Measurements from ENCODE around the gene AOC2. TPM values are rescaled to one million over a fixed set of nuclear protein-coding genes. Genes with fewer than 3 reads are reported as not detected.

The AOC2 gene
- polyA plus RNA-seq, 1 experiment: 0.16 TPM

DNA sequence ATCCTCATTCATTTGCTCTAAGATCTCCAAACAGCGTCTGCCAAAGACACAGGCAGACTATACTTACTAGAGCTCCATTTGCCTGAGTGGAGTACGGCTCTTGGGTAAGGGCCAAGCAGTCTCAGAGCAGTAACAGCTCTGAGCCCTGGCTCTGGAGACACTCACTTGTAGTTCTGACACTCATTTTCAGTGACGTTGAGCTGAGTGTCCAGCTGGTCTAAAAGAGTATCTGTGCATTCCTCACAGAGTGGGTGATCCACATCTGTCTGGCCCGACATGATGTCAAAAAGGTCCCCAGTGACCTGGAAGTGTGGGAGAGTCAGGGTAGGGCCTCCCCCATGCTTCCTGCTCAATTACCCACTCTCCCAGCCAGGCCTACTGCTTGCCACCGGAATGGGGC lies 26.0 kb upstream of the AOC2 start:
- ChIA-PET CTCF (interaction anchor here (1.0 to 3.4 kb wide), 8 partner anchors 9 to 120 kb away, joined by 3 to 15 read pairs (median 4); partner anchors contain the start of genes CNTD1, COA3 and PSME3), POLR2A (interaction anchor here (1.3 kb wide), 1 partner anchor 45 kb away, joined by 3 read pairs; the partner anchor contains the start of gene VPS25)
- Histone ChIP-seq H3K9me3 (ENCODE audit: control insufficient read depth, insufficient read depth, low read length) (no peaks in the 10 kb centered on the region), H3K27me3 (ENCODE audit: control insufficient read depth, insufficient read depth, low read length) (no peaks in the 10 kb centered on the region), H3K4me3 (ENCODE audit: low read depth, low read length) (no peak overlapping the region), H3K27ac (ENCODE audit: low read depth, low read length) (no peak overlapping the region)
- no peak for DNase-seq (ENCODE audit: low read depth, low spot score)
- TF ChIP-seq, protein P1, sequence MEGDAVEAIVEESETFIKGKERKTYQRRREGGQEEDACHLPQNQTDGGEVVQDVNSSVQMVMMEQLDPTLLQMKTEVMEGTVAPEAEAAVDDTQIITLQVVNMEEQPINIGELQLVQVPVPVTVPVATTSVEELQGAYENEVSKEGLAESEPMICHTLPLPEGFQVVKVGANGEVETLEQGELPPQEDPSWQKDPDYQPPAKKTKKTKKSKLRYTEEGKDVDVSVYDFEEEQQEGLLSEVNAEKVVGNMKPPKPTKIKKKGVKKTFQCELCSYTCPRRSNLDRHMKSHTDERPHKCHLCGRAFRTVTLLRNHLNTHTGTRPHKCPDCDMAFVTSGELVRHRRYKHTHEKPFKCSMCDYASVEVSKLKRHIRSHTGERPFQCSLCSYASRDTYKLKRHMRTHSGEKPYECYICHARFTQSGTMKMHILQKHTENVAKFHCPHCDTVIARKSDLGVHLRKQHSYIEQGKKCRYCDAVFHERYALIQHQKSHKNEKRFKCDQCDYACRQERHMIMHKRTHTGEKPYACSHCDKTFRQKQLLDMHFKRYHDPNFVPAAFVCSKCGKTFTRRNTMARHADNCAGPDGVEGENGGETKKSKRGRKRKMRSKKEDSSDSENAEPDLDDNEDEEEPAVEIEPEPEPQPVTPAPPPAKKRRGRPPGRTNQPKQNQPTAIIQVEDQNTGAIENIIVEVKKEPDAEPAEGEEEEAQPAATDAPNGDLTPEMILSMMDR (IDR thresholded peaks at IDR 0.05; ENCODE audit: low read depth, low read length): no peak

DNA sequence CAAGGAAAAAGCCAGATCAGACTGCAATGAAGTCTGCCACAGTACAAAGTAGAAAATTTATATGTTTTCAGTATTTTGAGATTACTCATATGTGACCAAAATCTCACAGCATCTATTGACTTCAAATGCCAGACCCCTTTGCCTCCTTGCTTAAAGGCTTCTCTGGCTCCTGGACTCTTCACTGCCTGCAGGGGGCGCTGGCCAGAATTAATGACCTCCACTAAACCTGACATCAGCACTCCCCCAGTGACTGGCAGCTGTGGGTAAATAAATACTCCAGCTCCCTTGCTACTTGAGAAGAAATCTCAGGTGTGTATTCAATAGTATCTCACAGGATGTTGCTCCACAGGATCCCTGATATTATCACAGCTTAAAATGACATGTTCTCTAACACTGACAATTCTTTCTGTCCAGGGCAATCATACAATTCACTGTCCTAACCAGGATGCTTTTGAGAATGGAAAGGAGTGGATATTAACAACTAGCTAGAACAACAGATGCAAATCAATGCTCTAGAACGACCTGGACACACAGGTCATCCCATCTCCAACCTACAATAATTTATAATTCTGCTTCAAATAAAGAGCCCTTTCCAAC lies 24.3 kb upstream of the AOC2 start:
- H3K27me3 ChIP-seq (ENCODE audit: control insufficient read depth, insufficient read depth, low read length): no peaks in the 10 kb centered on the region
- H3K27ac ChIP-seq (ENCODE audit: low read depth, low read length): no peak overlapping the region
- no peak for DNase-seq (ENCODE audit: low read depth, low spot score)
- ChIA-PET POLR2A (no interaction called here), CTCF (interaction anchor here (0.6 to 3.4 kb wide), 18 partner anchors 8 to 178 kb away, joined by 3 to 15 read pairs (median 4); no protein-coding TSS in a partner anchor)
- H3K4me3 ChIP-seq (ENCODE audit: low read depth, low read length): no peak overlapping the region
- H3K9me3 ChIP-seq (ENCODE audit: control insufficient read depth, insufficient read depth, low read length): no peaks in the 10 kb centered on the region
- TF ChIP-seq, protein P1 (IDR thresholded peaks at IDR 0.05; ENCODE audit: low read depth, low read length): peak; percentile 76

GRCh38 chr17:42821176-42821575 lies 23.2 kb upstream of the AOC2 start:
- no peak for DNase-seq (ENCODE audit: low read depth, low spot score)

GRCh38 chr17:42827472-42827871 lies 16.9 kb upstream of the AOC2 start:
- POLR2A ChIA-PET: no interaction called here
- no peaks in the 10 kb centered on the region for H3K27me3 ChIP-seq (ENCODE audit: control insufficient read depth, insufficient read depth, low read length)
- no peaks in the 10 kb centered on the region for H3K9me3 ChIP-seq (ENCODE audit: control insufficient read depth, insufficient read depth, low read length)
- no peak overlapping the region for H3K4me3 ChIP-seq (ENCODE audit: low read depth, low read length)
- DNase-seq (ENCODE audit: low read depth, low spot score): no peak
- CTCF ChIA-PET: no interaction called here
- TF ChIP-seq, protein P1 (IDR thresholded peaks at IDR 0.05; ENCODE audit: low read depth, low read length): no peak
- H3K27ac ChIP-seq (ENCODE audit: low read depth, low read length): no peak overlapping the region

More at GRCh38 chr17:42821176-42821575, 23.2 kb upstream of the AOC2 start:
- ChIA-PET POLR2A (interaction anchor here (1.2 kb wide), 1 partner anchor 12 kb away, joined by 3 read pairs; no protein-coding TSS in a partner anchor), CTCF (interaction anchor here (0.8 to 1.7 kb wide), 8 partner anchors 11 to 243 kb away, joined by 3 to 10 read pairs (median 4); no protein-coding TSS in a partner anchor)
- no peaks in the 10 kb centered on the region for H3K9me3 ChIP-seq (ENCODE audit: control insufficient read depth, insufficient read depth, low read length)
- H3K27ac ChIP-seq (ENCODE audit: low read depth, low read length): no peak overlapping the region
- no peaks in the 10 kb centered on the region for H3K27me3 ChIP-seq (ENCODE audit: control insufficient read depth, insufficient read depth, low read length)
- H3K4me3 ChIP-seq (ENCODE audit: low read depth, low read length): no peak overlapping the region
- TF ChIP-seq, protein P1 (IDR thresholded peaks at IDR 0.05; ENCODE audit: low read depth, low read length): no peak

- ChIA-PET POLR2A (no interaction called here), CTCF (interaction anchor here (1.5 to 2.9 kb wide), 2 partner anchors 12 kb away, joined by 3 to 8 read pairs; no protein-coding TSS in a partner anchor)
- H3K9me3 ChIP-seq (ENCODE audit: control insufficient read depth, insufficient read depth, low read length): no peaks in the 10 kb centered on the region; the same call in 1 of the 2 replicates
- H3K4me3 ChIP-seq (ENCODE audit: low read depth, low read length): no peak overlapping the region
- no peak overlapping the region for H3K27ac ChIP-seq (ENCODE audit: low read depth, low read length)
- no peaks in the 10 kb centered on the region for H3K27me3 ChIP-seq (ENCODE audit: control insufficient read depth, insufficient read depth, low read length)
- no peak for DNase-seq (ENCODE audit: low read depth, low spot score)
- TF ChIP-seq, protein P1 (IDR thresholded peaks at IDR 0.05; ENCODE audit: low read depth, low read length): no peak
These were observed 13.4 kb upstream of the AOC2 start for GRCh38 chr17:42830971-42831370.
